NCI-H2107 treated with DMSO at 0.1 percent for 48 hours (cell line): ENCODE measurements around the gene AR.
"Not testable (repeated sequence)": the region's sequence is repeated elsewhere in the genome, so short reads cannot be mapped to it uniquely, and the experiment has no call there.

Source experiments
- DNase-seq: peaks from one replicate; lab custom pipeline; 2025; ENCODE audit not compliant: unreplicated experiment; lab: John Stamatoyannopoulos, UW

Gene AR

DNA sequence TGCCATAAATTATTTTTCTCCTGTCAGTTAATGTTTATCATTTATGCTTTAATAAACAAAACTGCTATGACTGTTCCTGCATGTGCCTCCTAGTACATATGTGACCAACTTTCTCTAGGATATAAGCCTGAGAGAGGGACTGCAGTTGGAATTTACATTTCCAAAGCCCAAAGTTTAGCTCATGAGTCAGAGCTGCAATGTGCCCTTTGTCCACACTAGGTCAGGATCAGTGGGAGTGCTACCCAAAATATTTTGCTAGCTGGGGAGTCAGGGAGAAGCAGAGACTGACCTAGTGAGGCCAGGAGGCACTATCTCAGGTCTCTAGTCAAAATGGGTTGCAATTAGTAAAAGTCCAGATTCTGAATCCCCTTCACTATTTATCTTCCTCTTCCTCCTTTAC lies 92.7 kb downstream of the AR start:
- no peak for DNase-seq

DNA sequence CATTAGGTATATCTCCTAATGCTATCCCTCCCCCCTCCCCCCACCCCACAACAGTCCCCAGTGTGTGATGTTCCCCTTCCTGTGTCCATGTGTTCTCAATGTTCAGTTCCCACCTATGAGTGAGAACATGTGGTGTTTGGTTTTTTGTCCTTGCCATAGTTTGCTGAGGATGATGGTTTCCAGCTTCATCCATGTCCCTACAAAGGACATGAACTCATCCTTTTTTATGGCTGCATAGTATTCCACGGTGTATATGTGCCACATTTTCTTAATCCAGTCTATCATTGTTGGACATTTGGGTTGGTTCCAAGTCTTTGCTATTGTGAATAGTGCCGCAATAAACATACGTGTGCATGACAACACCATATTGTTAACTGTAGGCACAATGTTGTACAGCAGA lies 93.5 kb downstream of the AR start:
- not testable (repeated sequence) for DNase-seq

DNA sequence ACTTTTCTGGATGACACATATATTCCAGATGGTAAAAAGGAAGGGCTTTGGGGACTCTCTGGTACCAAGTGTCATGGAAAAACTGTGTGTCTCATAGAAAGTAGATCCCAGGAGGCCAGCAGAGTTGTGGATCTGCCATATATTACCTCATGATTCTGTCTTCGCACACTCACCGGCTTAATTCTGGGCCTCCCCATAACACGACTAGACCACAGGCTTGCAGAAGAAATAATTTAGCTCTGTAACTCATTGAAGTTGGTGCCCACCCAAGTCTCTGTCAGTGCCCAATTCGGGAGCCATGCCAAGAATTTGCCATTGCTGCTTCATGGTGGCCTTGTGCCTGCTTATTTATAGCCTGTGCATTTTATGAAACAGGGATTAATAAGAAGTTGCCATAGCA lies 104.5 kb downstream of the AR start:
- DNase-seq = no peak

DNA sequence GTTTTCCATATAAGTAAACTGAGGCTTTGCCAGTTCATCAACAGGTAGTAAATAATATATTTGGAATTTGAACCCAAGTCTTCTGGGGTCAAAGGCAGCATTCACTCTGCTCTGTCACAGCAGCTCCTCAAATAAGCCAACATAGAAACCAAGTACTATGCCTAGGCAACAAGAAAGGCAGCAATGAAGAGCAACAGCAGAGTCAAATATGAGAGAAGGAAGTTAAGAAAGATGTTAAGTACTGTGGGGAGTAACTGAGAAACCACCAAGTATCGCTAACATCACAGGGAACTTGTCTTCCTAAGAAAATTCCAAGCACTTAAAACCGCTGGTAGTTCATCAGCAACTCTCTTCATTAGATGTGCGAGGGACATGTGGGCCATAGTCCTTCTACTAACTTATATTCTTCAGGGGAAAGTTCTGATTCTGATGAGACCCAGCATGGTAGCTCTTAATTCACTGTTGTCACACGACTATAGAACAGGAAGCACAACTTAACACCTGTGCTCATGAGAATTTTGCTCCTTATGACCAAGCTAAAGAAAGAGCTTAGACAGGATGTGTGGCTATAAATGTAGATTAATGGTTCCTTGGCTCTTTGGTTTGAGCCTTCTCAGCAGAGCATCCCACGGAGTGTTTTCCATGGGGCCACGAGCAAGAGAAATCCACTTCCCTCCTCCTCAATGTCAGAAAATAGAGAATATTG lies 107.8 kb downstream of the AR start:
- DNase-seq = no peak

DNA sequence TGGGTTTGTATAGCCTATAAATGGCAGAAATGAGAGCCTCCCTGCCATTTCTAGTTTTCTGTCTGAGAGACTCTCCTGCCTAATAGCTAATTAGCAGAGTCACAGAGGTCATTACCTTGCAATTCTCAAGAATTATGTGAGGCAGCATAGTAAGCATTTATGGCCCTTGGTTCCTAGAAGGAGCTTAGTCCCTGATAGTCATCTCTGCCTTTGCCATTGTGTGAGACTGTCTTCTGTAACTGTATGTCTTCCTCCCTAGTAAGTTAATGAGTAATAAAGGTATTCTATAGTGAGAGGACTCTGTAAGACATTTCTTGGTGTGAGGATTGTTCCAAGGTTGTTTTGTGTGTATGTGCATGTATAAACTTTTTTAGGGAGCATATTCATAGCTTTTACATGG lies 108.7 kb downstream of the AR start:
- DNase-seq = no peak

DNA sequence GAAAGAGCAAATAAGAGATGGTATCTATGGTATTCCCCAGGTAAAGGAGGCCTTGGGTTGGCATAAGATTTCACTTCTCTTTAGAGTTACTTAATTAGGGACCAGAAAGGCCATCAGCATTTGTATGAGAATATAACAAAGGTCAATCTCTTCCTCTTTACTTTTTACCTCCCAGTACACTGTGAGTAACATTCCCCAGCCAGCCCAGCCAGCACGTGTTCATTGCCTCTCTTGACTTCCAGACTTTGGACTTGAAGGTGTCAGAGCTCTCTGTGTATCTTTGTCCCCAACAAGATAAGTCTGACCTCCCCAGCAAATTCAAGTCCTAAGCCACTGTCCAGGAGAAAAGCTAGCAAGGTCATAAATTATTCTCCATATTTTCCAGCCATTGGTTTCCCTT lies 110.5 kb downstream of the AR start:
- no peak for DNase-seq

DNA sequence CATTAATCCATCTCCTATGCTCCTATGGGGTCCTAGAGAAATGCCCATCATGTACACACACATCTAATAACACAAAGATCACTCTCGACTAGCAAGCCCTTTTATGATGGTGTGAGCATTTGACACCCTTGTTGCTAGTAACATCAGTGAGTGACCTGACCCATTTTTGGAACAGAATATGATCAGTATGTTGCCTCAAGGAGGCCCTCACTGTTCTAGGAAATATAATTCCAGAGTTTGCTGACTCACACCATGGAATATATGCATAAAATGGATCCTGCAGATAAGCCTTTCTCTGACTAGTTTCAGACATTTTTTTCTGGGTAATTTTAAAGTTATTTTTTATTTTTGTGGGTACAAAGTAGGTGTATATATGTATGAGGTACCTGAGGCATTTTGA lies 121.8 kb downstream of the AR start:
- DNase-seq = no peak

DNA sequence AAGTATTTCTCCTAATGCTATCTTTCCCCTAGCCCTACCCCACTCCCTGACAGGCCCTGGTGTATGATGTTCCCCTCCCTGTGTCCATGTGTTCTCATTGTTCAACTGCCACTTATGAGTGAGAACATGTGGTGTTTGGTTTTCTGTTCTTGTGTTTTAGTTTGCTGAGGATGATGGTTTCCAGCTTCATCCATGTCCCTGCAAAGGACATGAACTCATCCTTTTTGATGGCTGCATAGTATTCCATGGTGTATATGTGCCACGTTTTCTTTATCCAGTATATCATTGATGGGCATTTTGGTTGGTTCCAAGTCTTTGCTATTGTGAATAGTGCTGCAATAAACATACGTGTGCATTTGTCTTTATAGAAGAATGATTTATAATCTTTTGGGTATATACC lies 126.9 kb downstream of the AR start:
- DNase-seq = not testable (repeated sequence)

DNA sequence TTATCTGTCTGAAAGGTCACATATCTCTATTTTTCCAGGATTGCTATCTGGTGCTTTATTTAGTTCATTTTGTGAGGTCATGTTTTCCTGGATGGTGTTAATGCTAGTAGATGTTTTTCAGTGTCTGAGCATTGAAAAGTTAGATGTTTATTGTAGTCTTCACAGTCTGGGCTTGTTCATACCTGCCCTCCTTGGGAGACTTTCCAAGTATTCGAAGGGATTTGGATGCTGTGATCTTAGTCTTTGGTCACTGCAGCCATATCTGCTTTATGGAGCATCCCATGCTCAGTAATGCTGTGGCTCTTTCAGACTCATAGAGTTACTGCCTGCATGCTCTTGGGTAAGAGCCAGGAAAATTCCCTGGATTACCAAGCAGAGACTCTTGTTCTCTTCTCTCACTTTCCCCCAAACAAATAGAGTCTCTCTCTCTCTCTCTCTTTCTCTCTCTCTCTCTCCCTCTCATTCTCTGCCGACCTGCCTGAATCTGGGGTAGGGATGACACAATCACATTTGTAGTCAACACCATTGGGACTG lies 130.0 kb downstream of the AR start:
- DNase-seq = no peak

DNA sequence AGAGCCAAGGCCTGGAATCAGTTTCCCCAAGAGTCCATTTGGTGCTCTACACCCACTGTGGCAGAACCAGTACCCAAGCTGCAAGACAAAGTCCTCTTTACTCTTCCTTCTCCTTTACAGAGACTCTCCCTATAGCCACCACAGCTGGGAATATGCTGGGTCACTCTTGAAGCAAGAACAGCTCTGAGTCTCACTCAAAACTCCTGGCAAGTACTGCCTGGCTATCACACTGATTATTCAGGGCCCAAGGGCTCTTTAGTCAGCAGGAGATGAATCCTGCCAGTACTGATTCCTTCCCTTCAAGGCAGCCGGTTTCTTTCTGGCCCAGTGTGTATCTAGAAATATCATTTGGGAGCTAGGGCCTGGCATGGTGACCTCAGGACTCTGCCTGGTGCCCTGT lies 130.9 kb downstream of the AR start:
- DNase-seq = no peak

DNA sequence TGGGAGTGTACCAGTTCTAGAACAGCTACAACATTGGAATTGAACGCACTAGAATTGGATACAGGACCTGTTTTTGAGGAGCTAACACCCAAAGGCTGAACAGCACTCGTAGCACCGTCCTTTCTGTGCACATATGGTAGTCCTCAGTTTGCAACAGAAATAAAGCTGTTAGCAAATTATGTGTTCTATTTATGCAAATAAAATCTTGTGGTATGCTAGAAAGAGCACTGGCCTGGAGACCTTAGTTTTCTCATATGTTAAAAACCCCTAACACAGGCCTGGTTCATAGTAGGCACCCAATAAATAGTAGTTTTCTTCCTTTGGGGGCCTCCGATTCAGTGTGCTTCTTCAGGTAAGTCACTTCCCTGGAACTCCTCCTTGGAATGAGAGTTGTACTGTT lies 140.3 kb downstream of the AR start:
- DNase-seq = no peak

DNA sequence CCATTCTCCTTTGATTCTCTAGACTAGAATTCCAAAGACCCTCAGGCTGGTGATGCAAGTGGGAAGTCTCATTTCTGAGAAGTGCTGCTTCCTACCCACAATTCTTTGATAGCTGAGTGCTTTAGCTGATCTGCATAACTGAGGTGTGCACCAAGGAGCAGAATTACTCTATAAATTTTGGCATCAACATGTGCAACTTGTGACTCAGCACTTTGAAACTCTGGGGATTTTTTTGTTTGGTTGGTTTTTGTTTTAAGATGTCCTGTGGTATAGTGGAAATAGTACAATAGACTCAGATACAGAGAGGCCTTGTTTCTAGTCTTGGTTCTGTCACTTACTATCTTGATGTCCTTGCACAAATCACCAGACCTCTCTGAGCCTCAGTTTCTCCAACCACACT lies 148.4 kb downstream of the AR start:
- no peak for DNase-seq

DNA sequence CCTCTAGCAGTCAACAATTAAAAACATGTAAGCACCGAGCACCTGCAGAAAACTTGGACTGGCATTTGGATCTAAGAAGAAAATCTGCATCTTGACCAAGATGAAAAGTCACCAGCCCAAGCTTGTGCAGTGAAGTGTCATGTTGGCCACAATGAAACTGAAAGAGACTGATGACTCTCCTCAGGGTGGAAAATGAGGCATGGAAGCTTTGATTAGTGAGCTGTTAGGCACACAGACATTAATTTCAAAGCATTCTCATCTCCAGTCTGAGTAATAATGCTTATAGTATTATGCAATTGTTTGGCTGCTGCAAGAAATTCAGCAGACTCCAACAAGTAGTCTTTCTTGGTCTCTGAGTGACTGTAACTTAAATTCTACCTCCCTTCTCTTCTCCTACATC lies 150.1 kb downstream of the AR start:
- no peak for DNase-seq

DNA sequence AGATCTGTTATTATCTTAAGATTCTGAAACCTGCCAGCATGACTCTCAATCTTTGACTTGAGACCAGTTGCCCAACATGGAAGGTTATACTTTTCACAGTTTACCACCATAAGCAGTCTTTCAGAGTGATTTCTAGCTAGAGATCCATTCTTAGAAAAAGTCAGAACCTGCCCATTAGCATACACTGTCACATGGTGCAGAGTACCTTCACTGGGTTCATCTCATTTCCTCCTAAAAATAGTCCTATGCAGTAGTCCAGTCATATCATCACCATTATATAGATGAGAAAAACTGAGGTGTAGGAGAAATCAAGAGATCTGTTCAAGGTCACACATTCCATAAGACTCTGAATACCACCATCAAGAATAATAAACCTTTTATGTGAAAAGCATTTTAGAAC lies 153.6 kb downstream of the AR start:
- DNase-seq = no peak

DNA sequence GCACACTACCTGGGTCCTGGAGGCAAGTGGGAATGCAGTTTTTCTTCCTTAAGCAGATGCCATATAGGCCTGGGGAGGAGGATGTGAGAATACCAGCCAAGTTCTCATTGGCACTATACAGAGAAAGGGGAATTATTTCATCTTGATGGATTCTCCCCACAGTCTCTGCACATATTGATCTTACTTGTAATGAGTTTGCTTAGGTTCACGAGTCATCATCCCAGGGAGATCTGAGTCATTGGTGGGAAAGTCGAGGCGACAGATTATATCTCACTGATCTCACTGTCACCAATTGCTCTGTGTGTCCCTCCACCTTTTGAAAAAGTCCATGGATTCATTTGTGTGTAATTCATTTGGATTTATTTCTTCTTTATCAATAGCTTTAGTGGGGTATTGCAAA lies 156.8 kb downstream of the AR start:
- DNase-seq = no peak

DNA sequence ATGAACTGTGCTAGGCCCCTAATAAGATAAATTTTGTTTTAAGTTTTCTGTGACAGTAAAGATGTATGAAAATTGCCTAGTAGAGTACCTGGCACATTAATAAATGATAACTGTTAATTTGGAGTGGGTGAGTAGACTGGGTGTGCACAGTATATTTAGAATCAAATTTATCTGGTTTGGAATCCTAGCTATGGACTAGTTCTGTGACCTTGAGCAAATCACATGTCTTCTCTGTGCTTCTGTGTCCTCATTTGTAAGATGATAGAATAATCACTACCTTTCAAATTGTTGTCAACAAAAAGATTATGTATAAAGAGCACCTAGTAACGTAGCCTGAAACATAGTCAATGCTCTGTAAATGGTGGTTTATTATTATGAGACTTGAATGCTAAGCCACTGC lies 170.2 kb downstream of the AR start:
- no peak for DNase-seq

DNA sequence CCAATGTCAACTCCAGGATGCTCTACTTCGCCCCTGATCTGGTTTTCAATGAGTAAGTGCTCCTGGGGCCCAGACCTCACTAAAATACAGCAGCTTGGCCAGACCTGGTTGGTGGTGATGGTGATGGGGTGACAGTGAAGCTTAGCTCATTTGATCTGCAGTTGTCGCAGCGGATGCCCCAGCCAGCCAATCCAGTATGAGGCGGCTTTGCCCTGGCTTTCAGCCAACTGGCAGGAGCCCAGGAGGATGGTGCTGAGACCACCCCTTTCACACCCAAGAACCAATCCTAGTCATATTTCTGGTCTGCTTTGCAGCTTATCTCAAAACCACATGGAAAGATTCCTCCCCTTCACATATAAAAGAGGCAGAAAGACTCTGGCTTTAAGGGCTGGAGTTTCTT lies 173.8 kb downstream of the AR start:
- DNase-seq = no peak

DNA sequence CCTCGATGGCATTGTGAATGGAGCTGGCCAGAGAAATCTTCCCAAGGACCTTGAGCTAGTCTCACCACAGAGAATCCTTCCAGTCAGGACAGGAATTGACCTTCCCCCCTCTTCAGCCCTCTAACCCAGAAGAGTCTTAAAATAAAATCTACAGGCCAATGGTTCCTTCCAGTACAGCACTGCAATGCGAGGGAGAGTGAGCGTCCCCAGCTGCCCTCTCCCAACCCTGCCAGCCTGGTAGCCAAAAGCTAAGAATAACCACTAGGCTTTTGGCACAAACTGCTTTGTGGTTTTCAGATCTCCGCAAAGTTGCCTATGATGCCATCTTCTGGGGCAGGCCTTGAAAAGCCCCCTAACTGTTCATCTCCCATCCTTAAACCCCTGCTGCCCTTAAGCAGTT lies 175.1 kb downstream of the AR start:
- no peak for DNase-seq

DNA sequence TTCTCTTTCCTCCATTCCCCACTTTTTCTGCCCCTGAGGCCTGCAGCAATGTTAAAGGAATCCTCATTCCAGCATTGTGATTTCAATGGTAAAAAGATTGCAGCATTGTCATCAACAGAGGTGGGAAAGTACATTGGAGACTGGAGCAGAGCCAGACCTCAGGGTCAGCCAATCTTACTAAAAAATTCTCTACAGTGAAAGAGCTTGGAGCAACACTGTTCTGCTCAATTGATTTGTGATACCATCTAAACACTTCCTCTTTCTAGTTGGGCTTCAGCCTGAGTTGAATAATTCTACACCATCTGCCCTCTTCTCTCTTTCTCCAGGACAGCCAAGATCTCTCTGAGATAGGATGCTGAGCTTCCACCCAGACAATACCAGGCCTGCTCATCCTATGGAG lies 176.5 kb downstream of the AR start:
- DNase-seq = no peak

DNA sequence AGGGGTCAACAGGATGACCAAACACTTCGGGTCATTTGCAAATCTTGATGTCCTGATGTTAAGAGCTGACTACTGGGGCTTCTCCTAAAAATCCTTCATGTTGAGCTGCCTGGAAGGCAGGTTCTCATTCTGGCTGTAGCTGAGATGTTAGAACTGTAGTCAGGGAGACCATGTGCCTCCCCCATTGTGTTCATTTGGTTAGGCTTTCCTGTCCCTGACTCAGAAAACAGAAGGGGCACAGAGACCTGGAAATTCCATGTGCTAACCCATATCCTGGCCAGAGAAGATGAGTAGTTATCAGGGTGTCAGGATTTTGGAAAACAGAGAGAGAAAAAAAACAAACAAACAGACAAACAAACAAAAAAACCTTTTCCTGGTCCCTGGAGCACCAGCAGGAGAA lies 177.5 kb downstream of the AR start:
- DNase-seq = no peak

DNA sequence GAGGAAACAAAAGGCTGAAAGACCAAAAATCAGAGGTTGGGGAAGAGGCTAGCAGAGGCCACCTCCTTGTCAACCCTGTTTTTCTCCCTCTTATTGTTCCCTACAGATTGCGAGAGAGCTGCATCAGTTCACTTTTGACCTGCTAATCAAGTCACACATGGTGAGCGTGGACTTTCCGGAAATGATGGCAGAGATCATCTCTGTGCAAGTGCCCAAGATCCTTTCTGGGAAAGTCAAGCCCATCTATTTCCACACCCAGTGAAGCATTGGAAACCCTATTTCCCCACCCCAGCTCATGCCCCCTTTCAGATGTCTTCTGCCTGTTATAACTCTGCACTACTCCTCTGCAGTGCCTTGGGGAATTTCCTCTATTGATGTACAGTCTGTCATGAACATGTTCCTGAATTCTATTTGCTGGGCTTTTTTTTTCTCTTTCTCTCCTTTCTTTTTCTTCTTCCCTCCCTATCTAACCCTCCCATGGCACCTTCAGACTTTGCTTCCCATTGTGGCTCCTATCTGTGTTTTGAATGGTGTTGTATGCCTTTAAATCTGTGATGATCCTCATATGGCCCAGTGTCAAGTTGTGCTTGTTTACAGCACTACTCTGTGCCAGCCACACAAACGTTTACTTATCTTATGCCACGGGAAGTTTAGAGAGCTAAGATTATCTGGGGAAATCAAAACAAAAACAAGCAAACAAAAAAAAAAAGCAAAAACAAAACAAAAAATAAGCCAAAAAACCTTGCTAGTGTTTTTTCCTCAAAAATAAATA lies 179.9 kb downstream of the AR start:
- DNase-seq = no peak

DNA sequence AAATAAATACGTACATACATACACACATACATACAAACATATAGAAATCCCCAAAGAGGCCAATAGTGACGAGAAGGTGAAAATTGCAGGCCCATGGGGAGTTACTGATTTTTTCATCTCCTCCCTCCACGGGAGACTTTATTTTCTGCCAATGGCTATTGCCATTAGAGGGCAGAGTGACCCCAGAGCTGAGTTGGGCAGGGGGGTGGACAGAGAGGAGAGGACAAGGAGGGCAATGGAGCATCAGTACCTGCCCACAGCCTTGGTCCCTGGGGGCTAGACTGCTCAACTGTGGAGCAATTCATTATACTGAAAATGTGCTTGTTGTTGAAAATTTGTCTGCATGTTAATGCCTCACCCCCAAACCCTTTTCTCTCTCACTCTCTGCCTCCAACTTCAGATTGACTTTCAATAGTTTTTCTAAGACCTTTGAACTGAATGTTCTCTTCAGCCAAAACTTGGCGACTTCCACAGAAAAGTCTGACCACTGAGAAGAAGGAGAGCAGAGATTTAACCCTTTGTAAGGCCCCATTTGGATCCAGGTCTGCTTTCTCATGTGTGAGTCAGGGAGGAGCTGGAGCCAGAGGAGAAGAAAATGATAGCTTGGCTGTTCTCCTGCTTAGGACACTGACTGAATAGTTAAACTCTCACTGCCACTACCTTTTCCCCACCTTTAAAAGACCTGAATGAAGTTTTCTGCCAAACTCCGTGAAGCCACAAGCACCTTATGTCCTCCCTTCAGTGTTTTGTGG lies 180.7 kb downstream of the AR start:
- DNase-seq = no peak
